Epithelial cell of prostate (primary cell): ENCODE measurements around the gene CAPN12.
A peak's percentile ranks its signal among the peaks of the same experiment; 100 is the strongest.

Experiments used
- DNase-seq: peaks from one replicate; pipeline ENCODE4 v3.0.0-alpha.2; 2011; ENCODE audit warnings: low read depth, low spot score
- H3K27ac ChIP-seq: fragments of 450-650 bp; 2 replicates; pipeline ENCODE4 v1.5.1; 2017; ENCODE audit warnings: mild to moderate bottlenecking

The CAPN12 gene

DNA sequence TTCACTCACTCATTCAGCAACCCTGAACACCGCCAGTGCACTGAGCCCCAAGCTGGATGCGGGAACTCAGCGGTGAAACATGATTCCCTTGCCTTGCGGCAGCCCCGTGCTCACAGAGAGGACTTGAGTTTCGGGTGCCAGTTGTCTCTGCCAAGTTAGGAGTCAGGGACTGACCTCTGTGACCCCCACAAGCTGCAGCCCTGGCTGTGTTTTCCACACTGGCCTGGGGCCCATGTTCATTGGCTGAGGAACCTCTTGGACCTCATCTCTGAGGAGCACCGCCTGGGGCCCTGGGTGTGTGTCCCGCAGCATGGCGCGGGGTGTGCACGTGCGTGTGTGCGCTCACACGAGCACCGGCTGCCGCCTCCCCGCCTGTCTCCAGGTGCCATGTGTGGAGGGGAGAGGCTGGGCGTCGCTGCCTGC lies 31.0 kb downstream of the CAPN12 start:
- H3K27ac ChIP-seq, result peak overlapping the region; percentile 3
- no peak for DNase-seq

DNA sequence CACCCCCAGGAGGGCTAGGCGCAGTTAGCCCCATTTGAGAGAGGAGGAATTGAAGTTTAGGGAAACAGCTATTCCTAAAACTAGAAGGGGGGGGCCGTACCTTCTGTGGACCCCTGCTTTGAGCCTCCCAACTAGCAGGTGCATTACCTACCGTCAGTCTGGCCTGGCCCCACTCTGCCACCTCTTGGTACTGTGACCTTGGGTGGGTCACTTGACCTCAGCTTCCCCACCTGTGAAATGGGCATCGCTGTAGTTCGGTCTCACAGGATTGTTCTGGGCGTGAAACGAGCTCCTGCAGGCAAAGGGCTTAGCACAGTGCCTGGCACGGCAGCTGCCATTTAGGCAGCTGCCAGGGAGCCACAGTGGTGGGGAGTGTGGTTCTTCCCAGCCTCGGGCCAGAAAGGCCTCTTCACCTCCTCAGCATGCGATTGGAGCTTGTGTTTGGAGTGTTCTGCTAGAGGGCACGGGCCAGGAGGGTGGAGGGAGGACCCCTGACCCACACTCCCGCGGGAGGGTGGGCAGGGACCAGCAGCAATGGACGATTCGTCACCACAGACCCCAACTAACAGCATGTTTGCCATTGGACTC lies 32.0 kb downstream of the CAPN12 start:
- DNase-seq, result no peak
- H3K27ac ChIP-seq, result peak overlapping the region; percentile 68

DNA sequence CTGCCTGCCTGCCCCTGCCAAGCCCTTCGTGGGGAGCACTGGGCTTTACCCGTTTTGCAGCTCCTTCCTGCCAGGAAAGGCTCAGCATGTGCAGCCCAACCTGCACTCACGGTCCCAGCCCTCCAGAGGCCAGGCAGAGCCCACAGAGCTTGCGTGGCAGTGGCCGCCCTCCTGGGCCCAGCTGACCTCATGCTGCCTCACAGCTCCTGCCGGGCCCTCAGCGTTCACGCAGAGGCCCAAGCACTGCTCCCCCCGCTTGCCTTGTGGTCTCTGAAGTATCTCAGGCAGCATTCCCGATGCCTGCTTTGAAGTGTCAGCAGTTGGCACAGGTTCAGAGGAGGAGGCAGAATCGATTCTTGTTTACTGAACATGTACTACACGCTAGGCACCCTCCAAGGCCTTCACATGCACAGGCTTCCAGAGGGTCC lies 32.5 kb downstream of the CAPN12 start:
- peak overlapping the region; percentile 68 for H3K27ac ChIP-seq
- DNase-seq, result no peak

DNA sequence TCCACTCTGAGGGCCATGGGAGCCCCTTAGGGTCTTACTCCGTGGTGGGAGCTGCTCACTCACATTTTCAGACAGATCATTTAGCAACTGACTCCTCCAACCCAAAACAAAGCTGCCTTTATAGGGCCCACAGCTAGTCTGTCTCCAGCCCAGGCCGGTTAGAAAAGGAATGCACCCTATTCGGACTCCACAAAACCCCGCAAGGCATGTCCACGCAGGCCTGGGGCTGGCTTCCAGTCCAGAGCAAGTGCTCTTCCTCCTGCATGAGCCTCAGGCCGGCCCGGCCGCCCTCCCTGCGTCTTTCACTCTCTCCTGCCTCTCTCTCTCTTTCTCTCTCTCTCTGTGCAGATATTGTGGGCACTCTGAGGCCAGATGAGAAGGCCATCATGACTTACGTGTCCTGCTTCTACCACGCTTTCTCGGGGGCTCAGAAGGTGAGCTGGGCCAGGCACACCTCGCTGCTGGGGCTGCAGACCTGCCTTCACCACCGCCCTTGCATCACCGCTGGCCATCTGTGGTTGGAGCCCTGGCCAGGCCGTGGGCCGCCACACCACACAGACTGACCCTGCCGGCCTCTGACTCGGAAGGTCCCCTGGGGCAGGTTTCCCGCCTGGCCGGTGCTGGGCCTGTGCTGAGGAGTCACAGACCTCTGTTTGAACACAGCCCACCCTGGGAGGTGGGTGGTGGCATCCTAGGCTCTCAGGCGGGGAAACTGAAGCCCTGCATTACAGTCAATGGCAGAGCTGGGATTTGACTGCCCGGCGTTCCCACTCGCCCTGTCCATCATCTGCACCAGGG lies 33.1 kb downstream of the CAPN12 start:
- DNase-seq, result no peak

DNA sequence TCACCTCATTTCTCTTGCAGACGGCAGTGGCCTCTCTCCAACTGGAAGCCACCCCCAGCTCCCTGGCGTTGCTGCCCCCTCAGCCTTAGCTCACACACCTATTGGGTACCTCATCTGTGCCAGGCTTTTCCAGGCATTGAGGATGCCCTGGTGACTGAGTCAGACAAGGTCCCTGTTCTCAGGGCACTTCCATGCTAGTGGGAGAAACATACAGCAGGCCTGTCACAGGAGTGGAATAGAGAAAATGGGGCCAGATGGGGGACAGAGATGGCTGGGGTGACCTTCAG lies 33.9 kb downstream of the CAPN12 start:
- DNase-seq, result no peak
- H3K27ac ChIP-seq, result peak overlapping the region; percentile 68

More for the DNA sequence above, 33.1 kb downstream of the CAPN12 start:
- peak overlapping the region; percentile 68 for H3K27ac ChIP-seq

DNA sequence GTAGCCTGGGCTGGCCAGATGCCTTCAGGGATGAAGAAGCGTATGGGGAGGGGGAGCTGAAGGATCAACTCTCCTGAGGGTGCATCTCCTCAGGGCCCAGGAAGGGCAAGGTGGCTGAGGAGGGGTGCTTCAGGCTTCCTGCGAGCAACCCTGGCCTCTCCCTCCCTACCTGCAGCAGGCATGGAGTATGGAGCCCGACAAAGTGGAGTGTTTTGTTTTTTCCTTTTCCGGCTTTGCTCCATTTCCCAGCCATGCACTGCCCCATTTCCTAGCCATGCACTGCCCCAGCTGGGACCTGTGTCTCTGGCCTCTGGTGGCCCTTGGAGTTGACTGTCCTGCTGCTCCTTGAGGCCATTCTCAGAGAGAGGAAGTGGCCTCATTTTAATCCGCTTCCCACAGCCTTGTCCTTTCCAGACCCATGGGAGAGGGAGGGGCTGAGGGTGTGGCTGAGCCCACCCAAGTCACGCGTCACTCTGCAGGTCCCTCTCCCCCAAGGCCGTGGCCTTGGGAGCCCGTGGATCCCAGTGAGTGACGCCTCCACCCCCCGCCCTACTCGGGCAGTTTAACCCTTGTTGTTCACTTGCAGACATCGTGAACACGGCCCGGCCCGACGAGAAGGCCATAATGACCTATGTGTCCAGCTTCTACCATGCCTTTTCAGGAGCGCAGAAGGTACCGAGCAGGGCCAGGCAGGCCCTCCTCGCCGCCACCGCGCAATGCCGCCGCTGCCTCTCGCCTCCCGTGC lies 34.4 kb downstream of the CAPN12 start:
- H3K27ac ChIP-seq, result peak overlapping the region; percentile 68
- no peak for DNase-seq

DNA sequence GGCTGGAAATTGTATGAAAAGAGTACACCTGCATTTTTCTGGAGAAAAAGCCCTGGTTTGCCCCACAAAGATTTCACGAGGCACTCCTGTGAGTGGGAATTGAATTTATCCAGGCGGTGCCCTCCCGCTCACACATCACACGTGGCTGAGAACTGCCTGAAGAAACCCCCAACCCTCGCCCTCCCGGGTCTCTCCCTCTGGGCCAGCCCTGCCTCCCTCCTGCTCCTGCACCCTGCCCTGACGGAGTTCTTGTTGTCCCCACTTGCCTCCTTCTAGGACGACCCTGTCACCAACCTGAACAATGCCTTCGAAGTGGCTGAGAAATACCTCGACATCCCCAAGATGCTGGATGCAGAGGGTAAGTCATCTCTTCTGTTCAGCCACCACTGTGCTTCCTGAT lies 35.2 kb downstream of the CAPN12 start:
- DNase-seq, result no peak

DNA sequence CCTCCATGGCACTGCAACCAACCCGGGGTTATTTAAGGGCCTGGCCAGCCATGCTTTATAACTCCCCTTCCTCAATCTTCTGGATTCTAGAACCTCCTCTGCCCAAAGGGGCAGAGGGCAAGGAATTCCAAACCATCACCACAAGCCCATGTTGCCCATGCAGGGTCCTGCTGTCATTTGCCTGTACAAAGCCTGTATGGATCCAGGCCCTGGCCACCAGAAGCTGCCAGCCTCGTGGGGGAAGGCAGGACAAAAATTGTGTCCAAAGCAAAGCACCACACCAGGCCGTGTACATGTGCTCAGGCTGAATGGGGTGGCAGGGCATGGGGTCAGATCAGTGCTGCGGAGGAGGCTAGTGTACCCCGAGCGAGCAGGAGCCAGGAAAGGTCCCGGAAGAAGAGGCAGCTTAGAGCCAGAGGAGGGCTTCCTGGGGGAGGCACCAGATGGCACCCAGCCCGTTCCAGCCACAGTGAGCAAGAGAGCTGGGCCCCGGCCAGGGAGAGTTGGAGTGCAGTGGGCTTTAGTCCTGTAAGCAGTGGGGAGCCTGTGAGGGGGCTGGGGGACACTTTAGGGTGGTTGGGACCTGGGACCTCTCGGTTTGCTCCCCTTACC lies 35.8 kb downstream of the CAPN12 start:
- peak overlapping the region; percentile 68 for H3K27ac ChIP-seq
- DNase-seq, result no peak

More for the DNA sequence above, 35.2 kb downstream of the CAPN12 start:
- peak overlapping the region; percentile 68 for H3K27ac ChIP-seq

DNA sequence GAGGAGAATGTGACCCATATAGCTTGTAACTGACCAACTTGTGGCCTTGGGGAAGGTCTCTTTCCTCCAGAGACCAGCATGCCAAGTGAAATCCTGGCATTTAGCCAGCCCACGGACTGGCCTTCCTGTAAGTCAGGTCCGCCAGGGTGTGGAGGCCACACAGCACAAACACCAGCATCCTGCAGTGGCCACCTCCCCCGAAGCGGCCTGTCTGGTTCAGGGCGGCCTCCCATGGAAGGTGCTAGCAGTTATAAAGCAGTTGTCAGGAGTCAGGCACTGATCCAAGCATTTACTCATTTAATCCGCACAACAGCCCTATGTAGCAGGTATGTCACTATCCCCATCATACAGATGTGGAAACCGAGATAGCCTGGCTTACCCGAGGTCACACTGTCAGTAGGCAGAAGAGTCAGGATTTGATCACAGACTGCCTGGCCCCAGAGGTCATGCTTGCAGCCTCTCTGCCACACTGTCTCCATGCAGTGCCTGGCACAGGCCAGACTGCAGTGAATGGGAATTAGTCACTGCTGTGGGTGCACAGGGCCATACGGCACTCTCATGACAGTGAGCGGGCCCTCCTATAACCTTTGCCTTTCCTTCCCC lies 36.7 kb downstream of the CAPN12 start:
- H3K27ac ChIP-seq, result peak overlapping the region; percentile 68
- DNase-seq, result no peak

DNA sequence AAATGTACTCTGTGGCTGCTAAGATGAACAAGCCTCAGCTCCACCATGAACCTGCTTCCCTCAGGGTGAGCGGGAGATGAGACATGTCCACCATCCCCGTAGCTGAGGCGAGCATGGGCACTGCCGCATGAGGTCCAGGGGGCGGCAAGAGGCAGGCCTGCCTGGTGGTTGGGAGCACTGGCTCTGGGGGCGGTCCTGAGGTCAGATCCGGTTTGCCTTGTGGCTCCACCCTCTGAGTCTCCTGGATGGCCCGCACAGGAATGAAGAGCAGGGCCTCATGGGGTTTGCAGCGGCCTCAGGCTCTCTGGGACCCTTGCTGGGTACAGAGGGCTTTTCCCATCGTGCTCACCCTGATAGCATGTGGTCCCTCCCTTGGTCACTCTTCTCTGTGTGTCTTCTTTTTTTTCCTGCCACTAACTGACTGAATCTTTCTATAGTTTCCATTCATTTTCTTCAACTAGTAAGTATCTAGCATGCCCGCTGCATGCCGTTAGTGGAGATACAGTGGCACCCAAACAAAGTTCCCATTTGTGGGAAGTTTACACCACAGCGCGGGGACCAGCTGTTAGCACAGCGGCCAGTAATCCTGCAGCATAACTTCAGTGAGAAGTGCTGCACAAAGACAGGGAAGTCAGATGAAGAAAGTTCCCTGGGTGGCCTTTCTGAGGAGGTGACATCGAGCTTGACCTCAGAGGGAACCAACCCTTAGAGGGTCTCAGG lies 37.3 kb downstream of the CAPN12 start:
- DNase-seq, result no peak
- peak overlapping the region; percentile 68 for H3K27ac ChIP-seq

DNA sequence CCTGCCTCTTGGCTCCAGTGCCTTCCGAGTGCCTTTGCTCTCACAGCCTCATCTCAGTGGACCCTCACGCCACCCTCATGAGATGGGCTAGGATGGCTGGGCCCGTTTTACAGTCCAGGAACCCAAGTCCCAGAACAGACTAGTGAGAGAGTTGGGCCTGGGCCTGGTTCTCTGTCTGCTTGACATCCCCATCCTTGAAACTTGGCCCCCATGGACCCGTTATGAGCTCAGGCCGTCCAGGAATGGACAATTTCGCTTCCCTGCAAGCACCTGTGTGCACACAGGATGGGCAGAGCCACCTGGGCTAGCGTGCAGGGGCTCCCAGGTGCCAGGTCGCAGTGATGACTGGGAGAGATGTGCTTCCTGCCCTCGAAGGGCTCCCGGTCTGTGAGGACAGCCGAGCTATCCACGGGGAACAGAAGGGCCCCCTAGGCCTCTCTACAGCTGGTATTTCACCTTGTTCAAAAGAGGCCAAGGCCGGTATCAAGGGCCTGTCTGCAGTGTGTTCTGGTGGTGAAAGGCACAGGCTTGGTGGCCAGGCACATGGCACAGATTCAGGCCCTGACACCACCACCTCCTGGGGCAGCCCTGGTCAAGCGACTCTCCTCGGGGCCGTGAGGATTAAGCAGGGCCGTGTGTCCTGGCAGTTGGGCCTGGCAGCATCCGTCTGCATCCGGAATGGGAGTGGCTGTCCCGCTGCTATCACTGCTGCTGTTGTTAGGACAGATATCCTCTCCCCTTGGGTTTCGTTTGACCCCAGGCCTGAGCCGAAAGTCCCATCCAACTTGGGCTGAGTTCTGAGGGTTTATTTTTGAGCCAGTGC lies 38.9 kb downstream of the CAPN12 start:
- H3K27ac ChIP-seq, result peak overlapping the region; percentile 68

DNA sequence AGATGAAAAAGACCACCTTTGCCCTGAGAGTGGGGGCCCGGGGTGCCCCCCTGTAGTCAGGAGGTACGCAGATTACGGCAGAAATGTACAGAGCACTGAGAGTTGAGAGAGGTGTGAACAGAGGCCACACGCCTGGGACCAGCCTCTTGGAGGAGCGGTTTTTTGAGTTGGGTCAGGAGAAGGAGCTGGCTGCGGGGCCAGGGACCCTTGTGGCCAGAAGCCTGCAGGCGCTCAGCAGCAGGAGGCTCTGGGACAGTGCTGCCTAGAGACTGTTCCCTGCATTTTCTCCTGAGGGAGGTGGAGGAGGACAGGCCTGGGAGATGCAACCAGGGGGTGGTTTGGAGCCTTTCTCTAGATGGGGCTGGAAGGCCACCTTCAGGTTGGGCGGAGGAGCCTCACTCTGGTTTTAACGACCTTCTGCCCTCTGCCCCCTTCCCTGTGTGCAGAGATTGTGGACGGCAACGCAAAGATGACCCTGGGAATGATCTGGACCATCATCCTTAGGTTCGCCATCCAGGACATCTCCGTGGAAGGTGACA lies 39.7 kb downstream of the CAPN12 start:
- no peak for DNase-seq
- no peak overlapping the region for H3K27ac ChIP-seq

More for the DNA sequence above, 38.9 kb downstream of the CAPN12 start:
- DNase-seq, result no peak

DNA sequence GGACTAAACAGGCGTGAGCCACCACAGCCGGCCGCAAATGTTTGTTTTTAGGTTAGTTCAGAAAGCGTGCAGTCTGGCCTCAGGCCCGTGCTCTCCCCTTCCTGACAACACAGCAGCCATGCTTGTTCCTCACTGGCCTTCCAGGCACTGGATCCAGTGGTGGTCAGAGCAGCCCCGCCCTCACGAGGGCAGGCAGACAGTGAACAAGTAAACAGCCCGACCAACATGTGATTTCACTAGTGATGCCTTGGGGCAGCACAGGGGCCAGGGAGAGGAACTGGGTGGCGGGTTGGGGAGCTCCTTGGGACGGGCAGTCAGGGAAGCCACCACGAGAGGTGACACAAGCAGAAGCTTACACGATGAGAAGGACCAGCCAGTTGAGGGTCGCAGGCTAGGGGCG lies 40.8 kb downstream of the CAPN12 start:
- no peak overlapping the region for H3K27ac ChIP-seq

DNA sequence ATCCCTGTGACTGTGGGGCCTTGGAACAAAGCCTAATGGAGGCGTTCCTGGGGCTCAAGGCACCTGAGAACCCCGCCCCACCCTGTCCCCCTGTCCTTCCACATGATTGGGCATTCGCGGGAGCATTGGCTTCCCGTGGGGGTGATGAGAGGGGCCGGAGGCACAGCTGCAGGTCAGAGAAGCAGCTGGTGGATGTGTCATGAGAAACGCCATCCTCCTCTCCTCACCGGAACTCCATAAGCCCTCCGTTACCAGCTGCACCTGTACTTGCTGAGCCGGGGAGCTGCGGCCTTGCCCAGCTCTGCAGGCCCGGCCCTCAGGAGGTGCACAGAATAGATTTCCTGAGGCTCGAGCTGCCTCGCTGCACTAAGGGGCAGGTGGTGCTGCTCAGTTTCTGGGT lies 42.0 kb downstream of the CAPN12 start:
- H3K27ac ChIP-seq, result peak overlapping the region; percentile 100
- no peak for DNase-seq

More for the DNA sequence above, 40.8 kb downstream of the CAPN12 start:
- no peak for DNase-seq

DNA sequence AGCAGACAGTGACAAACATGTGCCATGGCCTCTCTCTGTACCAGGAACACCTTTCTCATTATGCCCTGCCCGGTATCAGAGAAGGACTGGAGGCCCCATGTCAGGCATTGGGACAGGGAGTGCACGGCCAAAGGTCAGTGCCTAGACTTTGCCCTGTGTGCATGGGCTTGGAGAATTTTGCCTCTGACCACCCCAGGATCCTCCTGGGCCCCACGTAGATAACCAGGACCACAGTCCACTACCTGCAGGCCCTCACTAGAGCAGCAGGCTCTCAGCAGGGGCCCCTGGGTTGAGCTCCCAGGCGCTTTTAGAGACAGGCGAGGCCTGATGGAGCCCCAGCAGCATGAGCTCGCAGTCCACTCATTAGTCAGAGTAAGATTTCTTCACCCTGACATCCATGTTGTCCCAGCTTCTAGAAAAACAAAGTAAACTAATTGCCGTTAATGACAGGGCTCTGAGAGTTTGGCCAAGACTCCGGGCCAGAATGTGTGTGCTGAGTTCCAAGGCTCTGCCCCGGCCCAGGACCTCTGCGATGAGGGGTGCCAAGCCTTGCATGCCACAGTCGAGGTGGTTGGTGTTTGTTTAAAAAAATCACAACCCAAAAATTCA lies 42.7 kb downstream of the CAPN12 start:
- H3K27ac ChIP-seq, result peak overlapping the region; percentile 100
- DNase-seq, result no peak

DNA sequence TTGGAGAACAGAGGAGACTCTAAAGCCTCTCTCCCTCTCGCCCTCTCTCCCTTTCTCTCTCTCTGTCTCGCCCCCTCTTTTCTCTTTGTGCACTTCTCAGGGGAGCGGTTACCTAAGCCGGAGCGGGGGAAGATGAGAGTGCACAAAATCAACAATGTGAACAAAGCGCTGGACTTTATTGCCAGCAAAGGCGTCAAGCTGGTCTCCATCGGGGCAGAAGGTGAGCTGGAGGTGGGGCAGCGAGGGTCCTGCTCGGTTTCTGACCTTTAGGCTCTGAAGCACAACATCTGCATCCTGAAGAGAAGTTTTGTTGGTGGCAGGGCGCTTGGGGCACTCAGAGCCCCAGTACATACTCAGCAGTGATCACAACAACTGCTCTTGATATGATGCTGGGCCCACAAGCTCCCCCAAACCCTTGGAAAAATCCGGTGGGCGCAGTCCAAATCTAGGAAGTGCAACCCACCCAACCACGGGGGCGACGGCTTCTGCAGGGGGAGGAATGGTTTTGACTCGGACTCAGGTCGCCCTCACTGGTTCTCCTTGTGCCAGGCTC lies 43.3 kb downstream of the CAPN12 start:
- H3K27ac ChIP-seq, result peak overlapping the region; percentile 100
- no peak for DNase-seq

DNA sequence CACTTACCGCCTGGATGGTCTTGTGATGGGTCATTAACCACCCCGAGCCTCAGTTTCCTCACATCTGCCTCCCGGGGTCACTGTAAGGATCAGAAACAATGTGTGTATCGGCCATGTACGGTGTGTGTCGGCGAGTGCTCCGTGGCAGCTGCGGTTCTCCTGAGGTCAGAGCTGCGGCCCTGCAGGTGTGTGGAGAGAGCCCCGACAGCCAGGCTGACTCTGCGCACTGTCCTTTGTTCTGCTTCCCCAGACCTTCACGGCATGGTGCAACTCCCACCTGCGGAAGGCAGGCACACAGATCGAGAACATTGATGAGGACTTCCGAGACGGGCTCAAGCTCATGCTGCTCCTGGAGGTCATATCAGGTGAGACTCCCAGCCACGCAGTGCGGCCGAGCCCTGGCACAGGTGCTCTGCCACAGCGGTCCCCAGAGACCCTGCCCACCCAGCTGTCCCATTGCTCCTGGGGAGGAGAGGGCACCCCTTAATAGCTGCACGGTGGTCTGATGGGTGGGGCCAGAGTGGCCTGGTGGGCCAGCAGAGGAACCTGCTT lies 43.8 kb downstream of the CAPN12 start:
- peak overlapping the region; percentile 100 for H3K27ac ChIP-seq

More for the DNA sequence above, 43.8 kb downstream of the CAPN12 start:
- DNase-seq, result no peak
